ENCODE results near the gene CADPS2. TPM values are rescaled to one million over a fixed set of nuclear protein-coding genes. Genes with fewer than 3 reads are reported as not detected.

The CADPS2 gene
- total and polyA plus RNA-seq, 2 donors (not counting 1 experiment from before 2014, with no cell fraction given), result not detected

- H3K4me3 Mint-ChIP-seq, result no peak overlapping the region
- TF ChIP-seq CTCF (IDR thresholded peaks at IDR 0.05) (no peak), EZH2 (IDR thresholded peaks at IDR 0.05; ENCODE audit: borderline replicate concordance, insufficient read depth, low read depth, low read length, poor library complexity, severe bottlenecking) (no peak)
- DNase-seq, result no peak
- H3K4me1 Mint-ChIP-seq, result no peaks in the 10 kb centered on the region
- H3K27ac Mint-ChIP-seq, result no peak overlapping the region
- ChIA-PET CTCF (no interaction called here), POLR2A (interaction anchor here (0.7 kb wide), 1 partner anchor 642 kb away, joined by 5 read pairs; no protein-coding TSS in a partner anchor)
- no CpG with 5 or more reads among the region's 3 CpGs for WGBS (ENCODE audit: insufficient coverage)
- Histone ChIP-seq H3K36me3 (replicated peaks in 1 of 2; ENCODE audit: control extremely low read depth in 1 of 2, control insufficient read depth in 1 of 2, extremely low read depth in 1 of 2, insufficient read depth in 2 of 2, low read length in 1 of 2) (no peaks in the 10 kb centered on the region), H3K4me3 (ENCODE audit: control extremely low read depth in 1 of 5, extremely low read depth in 1 of 5, insufficient read depth in 1 of 5, low read depth in 2 of 5, low read length in 4 of 5) (no peak overlapping the region), H3K4me2 (replicated peaks; ENCODE audit: low read depth, low read length, poor library complexity, severe bottlenecking) (no peak overlapping the region), H3K9me3 (ENCODE audit: control extremely low read depth in 1 of 3, control insufficient read depth in 2 of 3, insufficient read depth in 1 of 3, low read length in 2 of 3) (no peaks in the 10 kb centered on the region), H3K79me2 (ENCODE audit: control insufficient read depth, insufficient read depth, low read length) (no peaks in the 10 kb centered on the region), H4K20me1 (ENCODE audit: control insufficient read depth, insufficient read depth, low read length, poor library complexity, severe bottlenecking) (no peaks in the 10 kb centered on the region), H3K9ac (ENCODE audit: low read length) (no peak overlapping the region), H2AFZ (ENCODE audit: insufficient read depth, low read depth, low read length, poor library complexity, severe bottlenecking) (no peak overlapping the region), H3K27me3 (replicated peaks in 1 of 4; ENCODE audit: control extremely low read depth in 1 of 4, control insufficient read depth in 3 of 4, insufficient read depth in 4 of 4, low read length in 3 of 4) (no peaks in the 10 kb centered on the region), H3K4me1 (ENCODE audit: control insufficient read depth in 2 of 2, insufficient read depth in 2 of 2, low read length in 2 of 2) (no peaks in the 10 kb centered on the region), H3K27ac (ENCODE audit: low read length in 2 of 2) (no peak overlapping the region)
- no peaks in the 10 kb centered on the region for H3K9me3 Mint-ChIP-seq (ENCODE audit: insufficient read depth)
- no peak for ATAC-seq (ENCODE audit: low read depth)
- H3K27me3 Mint-ChIP-seq, result no peaks in the 10 kb centered on the region
- intact Hi-C loops (cut with micrococcal nuclease), result no loop called here
These were observed 269.3 kb downstream of the CADPS2 start for GRCh38 chr7:122616951-122617350.

- Histone ChIP-seq H3K4me1 (ENCODE audit: control insufficient read depth in 2 of 2, insufficient read depth in 2 of 2, low read length in 2 of 2) (no peaks in the 10 kb centered on the region), H3K36me3 (replicated peaks in 1 of 2; ENCODE audit: control extremely low read depth in 1 of 2, control insufficient read depth in 1 of 2, extremely low read depth in 1 of 2, insufficient read depth in 2 of 2, low read length in 1 of 2) (no peaks in the 10 kb centered on the region), H4K20me1 (ENCODE audit: control insufficient read depth, insufficient read depth, low read length, poor library complexity, severe bottlenecking) (no peaks in the 10 kb centered on the region), H2AFZ (ENCODE audit: insufficient read depth, low read depth, low read length, poor library complexity, severe bottlenecking) (no peak overlapping the region), H3K27ac (ENCODE audit: low read length in 2 of 2) (no peak overlapping the region), H3K79me2 (ENCODE audit: control insufficient read depth, insufficient read depth, low read length) (no peaks in the 10 kb centered on the region), H3K27me3 (replicated peaks in 1 of 4; ENCODE audit: control extremely low read depth in 1 of 4, control insufficient read depth in 3 of 4, insufficient read depth in 4 of 4, low read length in 3 of 4) (no peaks in the 10 kb centered on the region), H3K9me3 (ENCODE audit: control extremely low read depth in 1 of 3, control insufficient read depth in 2 of 3, insufficient read depth in 1 of 3, low read length in 2 of 3) (no peaks in the 10 kb centered on the region), H3K4me2 (replicated peaks; ENCODE audit: low read depth, low read length, poor library complexity, severe bottlenecking) (no peak overlapping the region), H3K4me3 (ENCODE audit: control extremely low read depth in 1 of 5, extremely low read depth in 1 of 5, insufficient read depth in 1 of 5, low read depth in 2 of 5, low read length in 4 of 5) (no peak overlapping the region), H3K9ac (ENCODE audit: low read length) (no peak overlapping the region)
- Mint-ChIP-seq H3K27ac (no peak overlapping the region), H3K4me1 (no peaks in the 10 kb centered on the region), H3K9me3 (ENCODE audit: insufficient read depth) (no peaks in the 10 kb centered on the region), H3K27me3 (no peaks in the 10 kb centered on the region), H3K4me3 (no peak overlapping the region)
- ChIA-PET CTCF (no interaction called here), POLR2A (no interaction called here)
- intact Hi-C loops (cut with micrococcal nuclease), result no loop called here
- DNase-seq, result no peak
- WGBS (ENCODE audit: insufficient coverage), result 100% methylated on average over 1 of the region's 2 CpGs
- TF ChIP-seq CTCF (IDR thresholded peaks at IDR 0.05) (no peak), EZH2 (IDR thresholded peaks at IDR 0.05; ENCODE audit: borderline replicate concordance, insufficient read depth, low read depth, low read length, poor library complexity, severe bottlenecking) (no peak)
- no peak for ATAC-seq (ENCODE audit: low read depth)
These were observed 280.3 kb downstream of the CADPS2 start for GRCh38 chr7:122605929-122606328.
